Adrenal gland (tissue), 19 donors: ENCODE measurements around the gene OR52E8. TPM values are rescaled to one million over a fixed set of nuclear protein-coding genes. Genes with fewer than 3 reads are reported as not detected.

Experiments used
- DNase-seq, 7 donors: peaks; one replicate each; pipeline ENCODE4 v3.0.0-alpha.2; 2019 to 2020
- H3K27ac ChIP-seq, 5 donors: fragments of 200-600 bp; sonication (generic) in 4 of 5; 1 replicate in 3 of 5; 2 replicates in 2 of 5; pipeline versions ENCODE4 v1.5.1 to v1.8.0; 2016 to 2020; ENCODE audit warnings: mild to moderate bottlenecking in 1 of 5
- H3K27me3 ChIP-seq: fragments of 200-600 bp; 2 replicates; pipeline ENCODE4 v1.8.0; 2021
- H3K36me3 ChIP-seq, 2 donors: fragments of 200-600 bp; replicated peaks in 1 of 2; 1 replicate in 1 of 2; 2 replicates in 1 of 2; pipeline versions ENCODE4 v1.5.1 to v1.8.0; 2018 to 2022
- H3K4me1 ChIP-seq, 2 donors: fragments of 200-600 bp; replicated peaks in 1 of 2; 1 replicate in 1 of 2; 2 replicates in 1 of 2; pipeline versions ENCODE4 v1.5.1 to v1.8.0; 2018 to 2021
- H3K4me3 ChIP-seq, 4 donors: fragments of 200-600 bp; sonication (generic) in 3 of 4; one replicate each; pipeline ENCODE4 v1.5.1; 2016 to 2018
- H3K9me3 ChIP-seq, 3 donors: fragments of 200-600 bp; sonication (generic) in 1 of 3; replicated peaks in 1 of 3; 1 replicate in 2 of 3; 2 replicates in 1 of 3; pipeline versions ENCODE4 v1.5.1 to v1.8.0; 2016 to 2021
- CTCF ChIP-seq, 6 experiments: fragments of 450-650 bp in 4 of 6; fragments of 200-600 bp in 2 of 6; sonication (generic) in 1 of 6; IDR thresholded peaks; 1 replicate in 5 of 6; 2 replicates in 1 of 6; pipeline versions ENCODE4 v1.5.1 to v1.8.0; 2016 to 2021; ENCODE audit warnings: antibody characterized with exemption in 6 of 6, mild to moderate bottlenecking in 2 of 6, moderate library complexity in 1 of 6
- POLR2A ChIP-seq, 2 donors: fragments of 450-650 bp; IDR thresholded peaks; one replicate each; pipeline ENCODE4 v1.6.1; 2017; ENCODE audit warnings: antibody characterized with exemption in 2 of 2, mild to moderate bottlenecking in 2 of 2, moderate library complexity in 1 of 2
- WGBS, 4 donors: extraction: QIAGEN DNeasy Blood & Tissue Kit in 2 of 4; methylation state at CpG; one replicate each; pipeline versions ENCODE4 v1.1.5 to v1.1.7; 2013 to 2017; 5-methylcytosine and 5-hydroxymethylcytosine counted together
- intact Hi-C, 2 donors: fragments of 100-400 bp; cut with DNase I; formaldehyde crosslinking; loops; one replicate each; pipeline versions ENCODE4 v1.14.1 to v1.15.0; 2022 to 2023
- long read RNA-seq, 10 donors: library from polyadenylated mRNA in 3 of 10; unstranded in 2 of 10; stranded (forward) in 1 of 10; transcript quantifications; one replicate each; pipeline ENCODE4 v2.0.0 and lab custom pipeline, GENCODE V29; 2021 to 2026
- polyA plus RNA-seq, 3 donors: library from polyadenylated mRNA; stranded (reverse); fragments of 200-250 nt in 2 of 3; fragments of 350-450 nt in 1 of 3; fragmentation: Illumina TruSeq in 1 of 3; extraction: RNeasy Lipid Tissue Mini Kit (QIAGEN cat#74804) in 1 of 3; gene quantifications; one replicate each; pipeline ENCODE4 v1.2.3, GENCODE V29; 2013 to 2014
- total RNA-seq, 9 donors: library from RNA; depleted of rRNA in 4 of 9; stranded (reverse); fragments of >200 nt in 4 of 9; fragments of 120-200 nt in 1 of 9; fragmentation: NEBNext Ultra II Directional in 1 of 9; extraction: Animal tissue kit (Norgen Biotek cat#: 25700) in 1 of 9; gene quantifications; one replicate each; pipeline versions ENCODE4 v1.1.0 to v1.2.4, GENCODE V29; 2013 to 2023
- donor health status: healthy with polysubstance abuse.
- donor health status: Bipolar disorder and iron deficiency.
- donor health status: DM: yes; HTN: yes; CAD: no.
- donor health status: DM: no; HTN: no; CAD: no.
- donor health status: DM: no; HTN: no; CAD: no.
- donor health status: DM: yes; HTN: yes; CAD: no.

Gene OR52E8
- total RNA-seq: not detected
- not detected for polyA plus RNA-seq
- long read RNA-seq, donor 1: 0 reads
- long read RNA-seq, donor 2: 0 reads
- long read RNA-seq, donor 3: 0 reads
- long read RNA-seq, donor 4: 0 reads
- long read RNA-seq, donor 5: 0 reads
- long read RNA-seq, donor 6: 0 reads
- long read RNA-seq, donor 7: 0 reads
- long read RNA-seq, donor 8: 0 reads
- long read RNA-seq, donor 9: 0 reads
- long read RNA-seq, donor 10: 0 reads

DNA sequence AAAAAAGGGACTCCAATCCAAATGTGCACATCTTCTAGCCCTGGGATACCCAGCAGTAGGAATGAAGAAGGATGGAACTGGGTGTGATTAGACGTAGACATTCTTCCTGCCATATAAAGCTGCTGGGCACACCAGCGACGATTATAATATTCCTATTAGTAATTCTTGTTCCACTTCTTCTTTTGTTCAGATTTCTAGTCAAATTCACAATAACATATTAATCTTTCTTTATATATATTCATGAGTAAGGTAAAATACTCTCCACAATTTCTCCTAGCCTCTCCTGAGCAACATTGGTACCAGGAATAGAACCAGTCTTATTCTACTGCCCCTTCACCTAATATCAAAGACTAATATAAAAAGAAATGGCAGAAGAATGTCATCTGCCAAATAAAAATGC, at the start of gene OR52E8:
OR52E8 (minus strand) TSS at position 101 of the 400 bp plus-strand sequence; CDS start at position 101, 0 bp downstream.
- Histone ChIP-seq H3K4me1 (no peaks in the 10 kb centered on the region), H3K9me3 (no peaks in the 10 kb centered on the region), H3K27me3 (no peaks in the 10 kb centered on the region), H3K36me3 (no peaks in the 10 kb centered on the region), H3K4me3 (no peak within 1 kb of the TSS), H3K27ac (no peak within 1 kb of the TSS)
- 82 to 90% (median 85%) methylated on average over 3 of the region's 3 CpGs for WGBS, 4 donors
- intact Hi-C loops: no loop called here
- no peak for TF ChIP-seq POLR2A (IDR thresholded peaks at IDR 0.05)
- no peak for TF ChIP-seq CTCF (IDR thresholded peaks at IDR 0.05)
- no peak for DNase-seq

DNA sequence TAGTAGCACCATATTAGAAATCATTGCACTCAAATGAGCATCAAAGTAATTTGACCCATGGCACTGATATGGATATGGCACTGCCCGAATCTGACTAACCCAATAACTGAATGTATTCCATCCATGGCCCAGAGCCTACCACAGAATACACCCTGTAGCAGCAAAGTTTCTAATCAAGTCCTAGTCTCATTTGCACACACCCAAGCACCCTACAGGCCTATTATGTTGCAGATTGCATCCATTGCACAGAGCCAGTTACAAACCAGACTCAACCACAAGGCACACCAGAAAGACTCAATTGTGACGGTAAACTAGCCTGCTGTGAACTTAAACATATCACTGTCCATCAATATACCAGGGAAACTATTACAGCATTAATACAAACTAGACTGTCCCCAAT, 42.0 kb upstream of the OR52E8 start:
- DNase-seq: no peak
- TF ChIP-seq POLR2A (IDR thresholded peaks at IDR 0.05) (no peak), CTCF (IDR thresholded peaks at IDR 0.05) (no peak)
- Histone ChIP-seq H3K27ac (no peak overlapping the region), H3K4me1 (no peaks in the 10 kb centered on the region), H3K27me3 (no peaks in the 10 kb centered on the region), H3K9me3 (no peaks in the 10 kb centered on the region), H3K4me3 (no peak overlapping the region), H3K36me3 (no peaks in the 10 kb centered on the region)
- intact Hi-C loops: no loop called here
- WGBS, 4 donors: 71 to 87% (median 74%) methylated on average over 2 of the region's 2 CpGs

GRCh38 chr11:5892908-5893307, 35.4 kb upstream of the OR52E8 start, which contains the start of gene OR52E5:
Gene OR52E5 (plus strand): TSS chr11:5893208. CDS start chr11:5900777, 7,569 bp downstream.
- no peaks in the 10 kb centered on the region for H3K36me3 ChIP-seq
- H3K4me1 ChIP-seq: no peaks in the 10 kb centered on the region
- intact Hi-C loops: no loop called here
- WGBS, 4 donors: 78 to 83% (median 81%) methylated on average over 3 of the region's 3 CpGs
- H3K9me3 ChIP-seq: no peaks in the 10 kb centered on the region
- TF ChIP-seq POLR2A (IDR thresholded peaks at IDR 0.05) (no peak), CTCF (IDR thresholded peaks at IDR 0.05) (no peak)
- H3K4me3 ChIP-seq: no peak within 1 kb of the TSS
- no peak for DNase-seq
- H3K27me3 ChIP-seq: no peaks in the 10 kb centered on the region
- H3K27ac ChIP-seq: no peak within 1 kb of the TSS

- Histone ChIP-seq H3K36me3 (no peaks in the 10 kb centered on the region), H3K27me3 (no peaks in the 10 kb centered on the region), H3K27ac (no peak overlapping the region), H3K4me1 (no peaks in the 10 kb centered on the region), H3K9me3 (no peaks in the 10 kb centered on the region), H3K4me3 (no peak overlapping the region)
- WGBS, 4 donors: 52 to 63% (median 57%) methylated on average over 4 of the region's 4 CpGs
- DNase-seq: no peak
- intact Hi-C loops: no loop called here
- TF ChIP-seq CTCF (IDR thresholded peaks at IDR 0.05) (peak in 5 of 6 experiments; percentile 17 to 59 (median 22)), POLR2A (IDR thresholded peaks at IDR 0.05) (no peak)
Measured at GRCh38 chr11:5891216-5891800, 33.8 kb upstream of the OR52E8 start.
